Loucy (cell line): ENCODE measurements around the gene APLF.
A peak's percentile ranks its signal among the peaks of the same experiment; 100 is the strongest.

ENCODE experiments used
- H2AFZ ChIP-seq: fragments of 200-600 bp; sonication (generic); 2 replicates; pipeline ENCODE4 v1.6.0; 2016; ENCODE audit warnings: antibody characterized with exemption, mild to moderate bottlenecking, low read length, moderate library complexity
- H3F3A ChIP-seq: fragments of 200-600 bp; 2 replicates; pipeline ENCODE4 v1.6.0; 2016; ENCODE audit warnings: antibody characterized with exemption, low read depth, mild to moderate bottlenecking
- H3K27me3 ChIP-seq: fragments of 200-600 bp; sonication (generic); 2 replicates; pipeline ENCODE4 v1.6.1; 2014; ENCODE audit warnings: low read length, mild to moderate bottlenecking; ENCODE audit not compliant: insufficient read depth, poor library complexity, severe bottlenecking
- H3K36me3 ChIP-seq: fragments of 200-600 bp; sonication (generic); 2 replicates; pipeline ENCODE4 v1.6.1; 2016; ENCODE audit warnings: low read length; ENCODE audit not compliant: insufficient read depth
- H3K4me1 ChIP-seq: fragments of 200-600 bp; sonication (generic); 2 replicates; pipeline ENCODE4 v1.5.1; 2014; ENCODE audit warnings: low read length, mild to moderate bottlenecking; ENCODE audit not compliant: insufficient read depth, poor library complexity, severe bottlenecking
- H3K4me2 ChIP-seq: fragments of 200-600 bp; sonication (generic); 2 replicates; pipeline ENCODE4 v1.6.0; 2014; ENCODE audit warnings: antibody characterized with exemption, low read length, low read depth, mild to moderate bottlenecking; ENCODE audit not compliant: poor library complexity, severe bottlenecking
- H3K4me3 ChIP-seq: fragments of 200-600 bp; sonication (generic); 2 replicates; pipeline ENCODE4 v1.5.1; 2014; ENCODE audit warnings: low read length, mild to moderate bottlenecking, mixed read lengths; ENCODE audit not compliant: poor library complexity, severe bottlenecking
- H3K79me2 ChIP-seq: fragments of 200-600 bp; sonication (generic); 2 replicates; pipeline ENCODE4 v1.6.1; 2014; ENCODE audit warnings: low read length; ENCODE audit not compliant: insufficient read depth
- H3K9ac ChIP-seq: fragments of 200-600 bp; sonication (generic); 2 replicates; pipeline ENCODE4 v1.6.0; 2014; ENCODE audit warnings: mild to moderate bottlenecking, low read depth, low read length, moderate library complexity; ENCODE audit not compliant: poor library complexity, severe bottlenecking
- H3K9me2 ChIP-seq: fragments of 200-600 bp; sonication (generic); replicated peaks from 2 replicates; pipeline ENCODE4 v1.6.1; 2016; ENCODE audit warnings: low read depth, low read length, mixed read lengths
- H3K9me3 ChIP-seq: fragments of 200-600 bp; sonication (generic); 2 replicates; pipeline ENCODE4 v1.6.1; 2014; ENCODE audit warnings: mild to moderate bottlenecking, antibody characterized with exemption, low read length, low read depth; ENCODE audit not compliant: insufficient read depth
- H4K20me1 ChIP-seq: fragments of 200-600 bp; sonication (generic); 2 replicates; pipeline ENCODE4 v1.6.0; 2014; ENCODE audit warnings: antibody characterized with exemption, low read length, mild to moderate bottlenecking; ENCODE audit not compliant: insufficient read depth, poor library complexity, severe bottlenecking
- EZH2phosphoT487 ChIP-seq: fragments of 200-600 bp; IDR thresholded peaks from 2 replicates; pipeline ENCODE4 v1.6.1; 2018; ENCODE audit warnings: antibody characterized with exemption, mild to moderate bottlenecking, moderate library complexity, borderline replicate concordance
- TF ChIP-seq, protein P1 (sequence below): fragments of 200-600 bp; sonication (generic); conservative IDR thresholded peaks from 2 replicates; pipeline ENCODE4 v1.5.1; 2014; ENCODE audit warnings: mild to moderate bottlenecking, antibody characterized with exemption, low read length

APLF gene

DNA sequence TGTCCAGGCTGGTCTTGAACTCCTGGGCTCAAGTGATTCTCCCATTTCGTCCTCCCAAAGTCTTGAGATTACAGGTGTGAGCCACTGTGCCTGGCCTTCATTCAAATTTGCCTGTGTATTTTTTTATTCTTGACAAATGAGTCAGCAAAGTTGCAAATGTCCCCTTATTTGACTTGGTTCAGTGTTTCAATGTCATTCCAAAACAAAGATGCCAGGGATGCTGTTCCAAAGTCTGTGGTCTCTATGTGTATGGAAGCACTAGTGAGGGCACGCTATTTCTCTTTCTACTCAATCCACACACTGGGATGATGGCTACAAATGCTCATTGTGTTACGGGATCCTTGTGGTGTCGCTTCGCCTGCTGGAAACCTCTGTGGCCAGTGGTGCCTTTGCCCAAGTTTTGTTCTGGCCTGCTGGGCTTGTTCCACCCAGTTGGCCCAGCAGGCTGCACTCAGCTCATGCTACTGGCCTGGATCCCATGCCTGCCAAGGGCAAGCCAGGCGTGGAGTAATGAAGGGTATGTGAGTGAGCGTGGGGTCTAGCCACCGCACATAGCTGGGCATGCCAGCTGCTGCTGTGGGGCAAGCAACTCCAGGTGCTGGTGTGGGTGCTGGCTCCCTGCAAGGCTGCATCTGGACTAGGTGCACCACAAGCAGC is 35.9 kb upstream of the APLF start:
- H3K4me2 ChIP-seq = no peak overlapping the region
- H3F3A ChIP-seq = no peaks in the 10 kb centered on the region
- no peaks in the 10 kb centered on the region for H3K79me2 ChIP-seq
- H3K9ac ChIP-seq = no peak overlapping the region
- H3K27me3 ChIP-seq = no peaks in the 10 kb centered on the region
- no peaks in the 10 kb centered on the region for H3K9me2 ChIP-seq
- TF ChIP-seq, protein P1, sequence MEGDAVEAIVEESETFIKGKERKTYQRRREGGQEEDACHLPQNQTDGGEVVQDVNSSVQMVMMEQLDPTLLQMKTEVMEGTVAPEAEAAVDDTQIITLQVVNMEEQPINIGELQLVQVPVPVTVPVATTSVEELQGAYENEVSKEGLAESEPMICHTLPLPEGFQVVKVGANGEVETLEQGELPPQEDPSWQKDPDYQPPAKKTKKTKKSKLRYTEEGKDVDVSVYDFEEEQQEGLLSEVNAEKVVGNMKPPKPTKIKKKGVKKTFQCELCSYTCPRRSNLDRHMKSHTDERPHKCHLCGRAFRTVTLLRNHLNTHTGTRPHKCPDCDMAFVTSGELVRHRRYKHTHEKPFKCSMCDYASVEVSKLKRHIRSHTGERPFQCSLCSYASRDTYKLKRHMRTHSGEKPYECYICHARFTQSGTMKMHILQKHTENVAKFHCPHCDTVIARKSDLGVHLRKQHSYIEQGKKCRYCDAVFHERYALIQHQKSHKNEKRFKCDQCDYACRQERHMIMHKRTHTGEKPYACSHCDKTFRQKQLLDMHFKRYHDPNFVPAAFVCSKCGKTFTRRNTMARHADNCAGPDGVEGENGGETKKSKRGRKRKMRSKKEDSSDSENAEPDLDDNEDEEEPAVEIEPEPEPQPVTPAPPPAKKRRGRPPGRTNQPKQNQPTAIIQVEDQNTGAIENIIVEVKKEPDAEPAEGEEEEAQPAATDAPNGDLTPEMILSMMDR = no peak
- no peak for TF ChIP-seq EZH2phosphoT487
- H3K4me3 ChIP-seq = no peak overlapping the region
- no peaks in the 10 kb centered on the region for H4K20me1 ChIP-seq
- H2AFZ ChIP-seq = no peak overlapping the region
- no peaks in the 10 kb centered on the region for H3K9me3 ChIP-seq
- H3K36me3 ChIP-seq = no peaks in the 10 kb centered on the region
- H3K4me1 ChIP-seq = peaks cover 8% of the 10 kb centered on the region

DNA sequence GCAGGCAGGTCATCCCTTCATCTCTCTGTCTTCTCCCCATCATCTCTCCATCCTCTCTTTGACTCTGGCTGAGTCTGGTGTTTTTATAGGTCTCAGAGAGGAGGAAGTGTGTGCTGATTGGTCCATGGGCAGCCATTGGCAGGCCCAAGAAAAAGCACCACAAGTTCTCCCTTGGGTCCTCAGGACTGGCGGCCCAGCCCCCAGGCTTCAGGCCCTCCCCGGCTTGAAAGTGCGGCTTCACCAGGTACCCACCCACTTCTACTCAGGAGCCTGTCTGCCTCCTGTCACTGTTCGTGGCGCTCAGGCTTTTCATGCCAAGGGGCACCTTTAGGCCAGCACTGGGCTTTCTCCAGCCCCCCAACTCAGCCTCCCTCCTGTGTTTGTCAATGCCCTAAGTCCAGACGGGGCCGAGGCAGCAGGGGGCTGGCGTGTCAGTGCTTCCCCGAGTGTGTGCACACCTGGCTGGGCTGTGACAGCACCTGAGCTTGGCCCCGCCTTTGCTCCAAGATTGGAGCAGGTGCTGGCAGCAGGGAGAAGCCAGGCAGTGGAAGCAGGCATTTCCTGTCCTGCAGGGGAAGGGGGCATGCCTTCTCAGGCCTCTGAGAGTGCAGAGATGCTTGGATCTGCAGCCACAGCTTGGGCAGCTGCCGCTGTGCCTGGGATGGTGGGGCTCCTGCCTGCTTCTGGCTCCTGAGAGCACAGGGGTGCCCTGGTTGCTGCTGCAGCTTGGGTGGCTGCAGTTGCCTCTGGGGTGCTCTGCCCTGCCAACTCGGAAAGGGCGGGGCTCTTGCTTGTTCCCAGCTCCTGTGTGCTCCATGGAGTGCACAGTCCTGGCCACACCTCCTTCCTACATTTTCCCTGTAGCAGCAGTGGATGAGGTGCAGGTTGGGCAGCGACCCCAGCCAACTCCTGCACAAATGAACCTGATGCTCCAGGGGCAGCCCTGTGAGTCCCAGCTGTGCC is 34.4 kb upstream of the APLF start:
- Histone ChIP-seq H3K9ac (no peak overlapping the region), H3K4me2 (no peak overlapping the region), H3K27me3 (no peaks in the 10 kb centered on the region), H3K9me3 (no peaks in the 10 kb centered on the region), H3F3A (no peaks in the 10 kb centered on the region), H3K36me3 (no peaks in the 10 kb centered on the region), H4K20me1 (no peaks in the 10 kb centered on the region), H3K4me1 (peaks cover 3% of the 10 kb centered on the region), H3K79me2 (no peaks in the 10 kb centered on the region), H3K9me2 (no peaks in the 10 kb centered on the region), H2AFZ (no peak overlapping the region), H3K4me3 (no peak overlapping the region)
- TF ChIP-seq, protein P1 = no peak
- TF ChIP-seq EZH2phosphoT487 = no peak

GRCh38 chr2:68434981-68435380 is 32.4 kb upstream of the APLF start:
- no peaks in the 10 kb centered on the region for H3F3A ChIP-seq
- no peak overlapping the region for H3K4me2 ChIP-seq
- H3K9me3 ChIP-seq = no peaks in the 10 kb centered on the region
- H3K27me3 ChIP-seq = no peaks in the 10 kb centered on the region
- H3K4me1 ChIP-seq = peaks cover 3% of the 10 kb centered on the region
- no peak overlapping the region for H3K9ac ChIP-seq
- no peaks in the 10 kb centered on the region for H3K9me2 ChIP-seq
- H3K79me2 ChIP-seq = no peaks in the 10 kb centered on the region
- no peak overlapping the region for H3K4me3 ChIP-seq
- TF ChIP-seq EZH2phosphoT487 = no peak
- TF ChIP-seq, protein P1 = no peak
- no peaks in the 10 kb centered on the region for H3K36me3 ChIP-seq
- peak overlapping the region; percentile 59 for H2AFZ ChIP-seq
- no peaks in the 10 kb centered on the region for H4K20me1 ChIP-seq
